GM18498 (cell line): Measurements from ENCODE around the gene SPEF2.

Experiments used
- ATAC-seq: cut with Tn5 transposase; IDR thresholded peaks from one replicate; pipeline ENCODE4 v1.9.1; 2021; ENCODE audit warnings: mild to moderate bottlenecking, moderate library complexity; ENCODE audit not compliant: unreplicated experiment

SPEF2 gene, protein sequence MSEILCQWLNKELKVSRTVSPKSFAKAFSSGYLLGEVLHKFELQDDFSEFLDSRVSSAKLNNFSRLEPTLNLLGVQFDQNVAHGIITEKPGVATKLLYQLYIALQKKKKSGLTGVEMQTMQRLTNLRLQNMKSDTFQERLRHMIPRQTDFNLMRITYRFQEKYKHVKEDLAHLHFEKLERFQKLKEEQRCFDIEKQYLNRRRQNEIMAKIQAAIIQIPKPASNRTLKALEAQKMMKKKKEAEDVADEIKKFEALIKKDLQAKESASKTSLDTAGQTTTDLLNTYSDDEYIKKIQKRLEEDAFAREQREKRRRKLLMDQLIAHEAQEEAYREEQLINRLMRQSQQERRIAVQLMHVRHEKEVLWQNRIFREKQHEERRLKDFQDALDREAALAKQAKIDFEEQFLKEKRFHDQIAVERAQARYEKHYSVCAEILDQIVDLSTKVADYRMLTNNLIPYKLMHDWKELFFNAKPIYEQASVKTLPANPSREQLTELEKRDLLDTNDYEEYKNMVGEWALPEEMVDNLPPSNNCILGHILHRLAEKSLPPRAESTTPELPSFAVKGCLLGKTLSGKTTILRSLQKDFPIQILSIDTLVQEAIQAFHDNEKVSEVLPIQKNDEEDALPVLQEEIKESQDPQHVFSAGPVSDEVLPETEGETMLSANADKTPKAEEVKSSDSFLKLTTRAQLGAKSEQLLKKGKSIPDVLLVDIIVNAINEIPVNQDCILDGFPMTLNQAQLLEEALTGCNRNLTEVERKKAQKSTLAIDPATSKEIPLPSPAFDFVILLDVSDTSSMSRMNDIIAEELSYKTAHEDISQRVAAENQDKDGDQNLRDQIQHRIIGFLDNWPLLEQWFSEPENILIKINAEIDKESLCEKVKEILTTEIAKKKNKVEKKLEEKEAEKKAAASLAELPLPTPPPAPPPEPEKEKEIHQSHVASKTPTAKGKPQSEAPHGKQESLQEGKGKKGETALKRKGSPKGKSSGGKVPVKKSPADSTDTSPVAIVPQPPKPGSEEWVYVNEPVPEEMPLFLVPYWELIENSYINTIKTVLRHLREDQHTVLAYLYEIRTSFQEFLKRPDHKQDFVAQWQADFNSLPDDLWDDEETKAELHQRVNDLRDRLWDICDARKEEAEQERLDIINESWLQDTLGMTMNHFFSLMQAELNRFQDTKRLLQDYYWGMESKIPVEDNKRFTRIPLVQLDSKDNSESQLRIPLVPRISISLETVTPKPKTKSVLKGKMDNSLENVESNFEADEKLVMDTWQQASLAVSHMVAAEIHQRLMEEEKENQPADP (N-terminal part only)

DNA sequence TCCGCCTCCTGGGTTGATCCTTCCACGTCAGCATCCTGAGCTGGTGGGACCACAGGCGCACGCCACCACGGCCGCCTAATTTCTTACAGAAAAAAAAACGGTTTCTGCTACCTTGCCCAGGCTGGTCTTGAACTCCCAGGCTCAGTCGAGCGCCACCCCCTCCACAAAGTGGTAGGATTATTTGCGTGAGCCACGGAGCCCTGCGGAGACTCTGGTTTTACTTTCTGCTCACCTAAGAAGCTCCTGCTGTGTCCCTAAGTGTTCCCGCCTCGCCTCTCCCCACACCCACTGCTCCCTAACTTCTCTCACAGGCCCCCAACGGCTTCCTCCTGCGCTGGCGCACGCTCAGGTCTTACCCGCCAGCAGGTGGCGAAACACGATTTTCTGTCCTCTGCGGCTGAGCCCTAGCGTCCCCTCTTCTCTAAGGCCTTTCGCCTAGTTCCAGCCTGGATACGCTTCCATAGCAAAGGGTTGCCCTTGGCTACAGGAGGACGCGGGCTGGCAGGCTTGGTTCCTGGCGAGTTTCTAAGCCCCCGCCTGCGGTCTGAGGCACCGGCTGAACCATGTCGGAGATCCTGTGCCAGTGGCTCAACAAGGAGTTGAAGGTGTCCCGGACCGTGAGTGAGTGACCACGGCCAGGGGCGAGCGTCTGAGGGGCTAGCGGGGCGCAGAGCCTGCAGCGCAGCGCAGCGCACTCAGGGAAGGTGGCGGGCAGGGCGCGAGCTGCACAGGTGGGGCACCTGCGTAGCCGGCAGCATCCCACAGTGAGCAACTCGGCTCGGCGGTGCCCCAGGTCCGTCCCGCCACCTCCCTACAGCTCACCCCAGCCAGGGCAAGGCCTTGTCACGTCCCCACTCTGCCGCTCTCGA is at the start of gene SPEF2:
Gene SPEF2 (plus strand): TSS at position 429 of the 869 bp plus-strand sequence. CDS start 135 bp downstream, at position 564.
- peak; percentile 84 for ATAC-seq

DNA sequence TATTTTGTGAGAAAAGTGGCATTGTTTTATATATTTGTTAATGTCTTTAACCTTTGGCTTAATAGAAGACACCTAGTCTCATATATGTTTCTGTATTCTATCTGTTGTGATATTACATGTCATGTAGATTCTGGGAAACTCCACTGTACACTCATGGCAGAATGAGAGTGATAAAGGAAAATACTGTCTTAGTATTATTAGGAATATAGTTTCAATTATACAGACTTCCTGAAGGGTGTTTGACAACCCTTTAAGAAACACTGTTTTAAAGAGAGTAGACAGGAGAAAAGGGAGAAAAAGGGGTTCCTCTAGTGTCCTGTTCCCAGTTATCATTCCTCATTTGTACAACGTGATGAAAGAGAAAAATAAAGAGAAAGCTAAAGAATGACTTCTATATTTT is 42.1 kb upstream of the SPEF2 start:
- ATAC-seq, result no peak

DNA sequence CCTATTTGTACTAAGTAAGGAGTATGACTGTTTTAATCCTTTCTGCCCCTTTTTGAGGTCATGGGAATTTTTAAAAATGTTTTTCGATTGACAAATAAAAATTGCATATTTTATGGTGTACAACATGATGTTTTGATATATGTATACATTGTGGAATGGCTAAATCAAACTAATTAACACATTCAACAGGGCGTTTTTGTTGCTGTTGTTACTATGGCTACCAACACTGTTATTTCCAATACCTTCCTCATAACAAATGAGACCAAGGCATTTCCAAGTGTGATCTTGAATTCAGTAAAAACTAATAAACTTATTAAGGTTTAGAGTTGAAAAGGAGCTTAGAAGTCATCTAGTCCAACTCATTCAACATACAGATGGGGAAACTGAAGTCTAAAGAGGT is 30.2 kb upstream of the SPEF2 start:
- no peak for ATAC-seq

DNA sequence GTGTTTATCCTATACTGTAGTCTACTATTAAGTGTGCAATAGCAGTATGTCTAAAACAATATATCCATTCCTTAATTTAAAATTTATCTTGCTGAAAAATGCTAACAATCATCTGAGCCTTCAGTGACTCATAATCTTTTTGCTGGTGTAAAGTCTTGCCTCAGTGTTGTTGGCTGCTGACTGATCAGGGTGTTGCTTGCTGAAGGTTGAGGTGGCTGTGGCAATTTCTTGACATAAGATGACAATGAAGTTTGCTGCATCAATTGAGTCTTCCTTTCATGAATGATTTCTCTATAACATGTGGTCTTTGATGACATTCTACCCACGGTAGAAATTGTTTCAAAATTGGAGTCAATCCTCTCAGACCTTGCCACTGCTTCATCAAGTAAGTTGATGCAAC is 24.3 kb upstream of the SPEF2 start:
- no peak for ATAC-seq

DNA sequence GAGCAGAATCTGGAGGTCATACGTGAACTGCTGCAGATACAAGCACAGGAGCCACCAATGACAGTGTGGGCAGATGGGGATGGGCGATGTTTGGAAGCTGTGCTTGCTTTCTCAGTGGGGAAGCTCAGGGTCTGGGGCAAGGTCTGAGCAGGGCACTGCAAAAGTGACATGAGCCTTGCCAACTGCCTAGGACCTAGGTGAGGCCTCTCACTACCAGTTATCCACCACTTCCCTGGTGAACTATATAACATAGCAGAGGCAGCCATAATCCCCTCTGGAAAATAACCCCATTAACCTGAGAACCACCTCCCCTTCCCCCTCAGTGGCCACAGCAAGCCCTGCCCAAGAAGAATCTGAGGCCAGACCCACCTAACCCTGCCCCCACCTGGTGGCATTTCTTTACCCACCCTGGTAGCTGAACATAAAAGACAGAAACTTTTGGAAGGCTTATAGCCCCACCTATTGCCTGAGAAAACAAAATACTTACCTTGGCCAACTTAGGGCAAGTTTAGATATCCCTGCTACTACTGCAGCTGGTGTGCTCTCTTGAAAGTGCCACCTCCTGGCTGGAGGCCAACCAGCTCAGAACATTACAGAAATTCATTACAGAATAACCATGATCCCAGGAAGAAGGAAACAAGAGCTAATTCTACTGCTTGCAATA is 18.8 kb upstream of the SPEF2 start:
- ATAC-seq, result no peak

DNA sequence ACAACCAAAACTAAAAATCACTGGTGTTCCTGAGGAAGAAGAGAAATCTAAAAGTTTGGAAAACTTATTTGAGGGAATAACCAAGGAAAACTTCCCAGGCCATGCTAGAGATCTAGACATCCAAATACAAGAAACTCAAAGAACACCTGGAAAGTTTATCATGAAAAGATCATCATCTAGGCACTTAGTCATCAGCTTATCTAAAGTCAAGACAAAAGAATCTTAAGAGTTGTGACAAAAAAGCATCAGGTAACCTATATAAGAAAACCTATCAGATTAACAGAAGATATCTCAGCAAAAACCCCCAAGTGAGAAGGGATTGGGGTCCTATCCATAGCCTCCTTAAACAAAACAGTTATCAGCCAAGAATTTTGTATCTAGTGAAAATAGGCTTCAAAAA is 17.1 kb upstream of the SPEF2 start:
- ATAC-seq, result no peak

DNA sequence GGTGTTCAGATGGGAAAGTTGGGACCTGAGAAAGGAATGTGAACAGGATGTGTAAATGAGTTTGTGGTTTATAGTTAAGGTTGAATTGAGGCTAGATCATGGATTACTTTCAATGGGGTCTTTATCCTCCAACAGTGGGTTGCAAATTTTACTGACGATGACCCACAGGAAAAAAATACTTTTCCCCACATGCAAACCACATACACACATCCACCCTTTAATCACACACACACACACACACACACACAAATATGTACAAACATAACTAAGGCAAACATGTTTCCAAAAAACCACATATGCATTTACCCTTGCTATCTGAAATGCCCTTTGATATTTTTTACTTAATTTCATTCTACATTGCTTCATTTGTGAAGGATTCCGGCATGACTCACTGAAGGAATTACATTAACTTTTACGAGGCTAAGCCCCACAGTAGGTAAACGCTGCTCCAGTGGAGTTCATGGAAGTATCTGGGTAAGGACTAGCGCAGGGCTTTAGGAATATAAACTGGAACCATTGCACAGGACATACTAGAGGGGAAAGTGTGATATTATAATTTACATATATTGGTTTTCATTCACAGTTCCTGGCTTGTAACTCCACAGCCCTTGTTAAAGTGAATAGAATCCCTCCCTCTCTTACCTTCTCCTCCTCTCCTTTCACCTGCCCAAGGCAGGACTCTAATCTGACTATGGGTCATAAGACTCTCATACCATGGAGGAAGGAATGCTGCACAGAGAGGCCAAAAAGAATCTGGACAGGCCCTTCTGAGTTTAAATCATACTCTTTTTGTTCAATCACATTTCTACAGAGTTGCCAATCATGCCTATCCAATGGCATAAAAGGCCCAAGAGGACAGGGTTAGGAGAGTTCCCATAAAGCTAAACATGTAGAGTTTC is 8.5 kb upstream of the SPEF2 start:
- no peak for ATAC-seq

DNA sequence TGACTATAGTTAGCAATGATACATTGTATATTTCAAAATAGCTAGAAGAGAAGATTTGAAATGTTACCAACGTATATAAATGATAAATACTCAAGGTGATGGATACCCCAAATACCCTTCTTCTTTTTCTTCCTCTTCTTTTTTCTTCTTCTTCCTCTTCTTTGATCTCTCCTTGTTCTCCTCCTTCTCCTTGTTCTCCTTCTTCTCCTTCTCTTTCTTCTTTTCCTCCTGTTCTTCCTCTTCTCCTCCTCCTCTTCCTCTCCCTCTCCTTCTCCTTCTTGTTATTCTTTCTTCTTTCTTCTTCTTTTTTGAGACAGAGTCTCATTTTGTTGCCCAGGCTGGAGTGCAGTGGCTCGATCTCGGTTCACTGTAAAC is 616 bp upstream of the SPEF2 start:
- ATAC-seq, result no peak

DNA sequence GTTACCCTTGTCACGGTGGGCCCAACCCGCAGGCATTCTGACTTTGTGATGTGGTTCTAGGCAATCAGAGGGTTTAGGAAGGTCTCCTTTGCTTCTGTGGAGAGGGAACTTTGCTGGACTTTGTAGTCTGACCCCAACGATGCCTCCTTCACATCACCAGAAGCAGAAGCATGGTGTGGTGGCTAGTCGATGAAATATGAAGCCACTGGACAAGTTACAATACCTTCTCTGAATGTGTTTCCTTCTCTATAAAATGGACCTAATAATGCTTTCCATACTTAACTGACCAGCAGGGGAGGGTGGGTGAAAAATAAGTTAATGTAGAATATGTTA is 607 bp downstream of the SPEF2 start:
- no peak for ATAC-seq

DNA sequence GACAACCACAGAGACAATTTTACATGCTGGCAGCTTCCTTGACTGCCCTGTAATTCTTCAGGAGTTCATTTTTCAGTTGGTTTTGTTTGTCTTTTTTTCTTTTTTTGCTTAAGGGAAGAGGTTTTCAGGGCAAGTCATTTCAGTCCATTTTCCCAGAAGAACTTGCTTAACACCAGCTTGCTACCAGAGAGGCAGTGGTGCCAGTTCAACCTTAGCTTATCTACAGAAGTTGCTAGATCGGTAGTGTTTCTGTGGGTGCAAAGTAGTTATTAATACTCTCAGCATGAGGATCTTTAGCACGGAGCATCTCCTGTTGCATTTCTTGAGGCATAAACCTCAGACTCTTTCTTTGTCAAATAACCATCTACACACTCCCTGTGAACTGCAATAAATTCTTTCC is 1.1 kb downstream of the SPEF2 start:
- ATAC-seq, result no peak

DNA sequence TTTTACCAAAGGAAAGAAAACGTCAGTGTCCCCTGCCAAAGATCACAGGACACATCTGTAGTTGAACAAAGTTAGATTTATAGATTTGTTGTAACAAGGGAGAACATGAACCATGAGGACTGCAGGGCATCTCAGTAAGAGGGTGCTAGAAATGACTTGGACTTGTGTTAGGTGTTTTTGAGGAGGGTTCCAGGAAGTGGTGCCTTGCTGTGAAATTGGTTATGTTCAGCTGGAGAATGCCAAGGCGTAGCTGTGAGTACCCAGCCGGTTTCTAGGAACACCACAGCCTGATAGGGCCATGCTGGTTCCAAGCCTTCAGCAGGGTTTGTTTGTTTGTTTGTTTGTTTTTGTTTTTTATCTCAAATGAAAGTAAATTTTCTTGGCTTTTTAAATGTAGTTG is 5.3 kb downstream of the SPEF2 start:
- no peak for ATAC-seq

DNA sequence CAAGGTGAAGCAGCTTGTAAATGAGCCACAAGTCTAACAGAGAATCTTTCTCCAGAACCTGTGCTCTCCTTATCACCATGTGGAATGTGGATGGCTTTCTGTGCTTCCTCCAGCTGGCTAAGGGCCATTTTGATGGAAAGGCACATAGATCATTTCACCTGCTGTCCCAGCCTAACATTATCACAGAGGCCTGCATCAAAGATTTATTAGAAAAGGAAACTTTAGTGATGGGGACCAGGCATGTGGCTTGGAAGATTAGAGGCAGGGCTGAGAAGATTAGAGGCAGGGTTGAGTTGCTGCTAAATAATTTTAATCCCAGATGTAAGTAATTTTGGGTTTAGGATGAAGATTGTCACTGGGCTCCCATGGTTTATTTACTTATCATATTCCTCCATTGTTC is 6.3 kb downstream of the SPEF2 start:
- no peak for ATAC-seq

DNA sequence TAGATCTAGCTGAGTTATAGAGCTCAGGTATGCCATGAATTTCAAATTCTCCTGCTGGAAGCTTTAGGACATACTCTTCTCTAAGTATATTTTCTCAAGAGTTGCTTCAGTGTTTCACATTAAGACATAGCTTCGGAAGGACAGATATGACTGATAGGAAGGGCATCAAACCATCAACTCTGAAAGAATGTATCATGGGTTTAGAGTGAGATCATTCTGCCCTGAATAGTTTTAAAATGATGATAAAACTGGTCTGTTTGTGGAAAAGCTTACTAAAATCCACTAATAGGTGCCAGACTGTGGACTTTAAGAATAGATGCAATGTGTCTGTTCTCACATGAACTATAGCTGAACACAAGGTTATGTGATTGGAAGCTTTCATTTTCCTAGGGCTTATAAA is 8.4 kb downstream of the SPEF2 start:
- no peak for ATAC-seq

DNA sequence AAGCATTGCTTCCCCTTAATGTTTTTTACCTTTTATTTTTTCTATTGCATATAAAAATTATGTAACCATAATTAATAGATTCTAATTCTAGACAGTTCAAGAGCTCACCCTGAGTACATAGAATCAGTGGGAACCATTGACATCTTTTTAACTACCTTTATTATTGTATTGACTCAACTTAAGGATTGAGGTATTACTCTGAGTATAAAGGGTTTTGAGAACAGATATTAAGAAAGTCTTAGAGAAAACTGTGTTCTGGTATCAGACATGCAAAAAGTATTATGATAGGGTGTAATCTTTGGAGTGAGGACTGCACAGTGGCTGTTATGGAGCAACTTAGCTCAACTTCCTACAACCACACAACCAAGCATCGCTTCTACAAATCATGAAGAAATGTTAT is 8.9 kb downstream of the SPEF2 start:
- ATAC-seq, result no peak

DNA sequence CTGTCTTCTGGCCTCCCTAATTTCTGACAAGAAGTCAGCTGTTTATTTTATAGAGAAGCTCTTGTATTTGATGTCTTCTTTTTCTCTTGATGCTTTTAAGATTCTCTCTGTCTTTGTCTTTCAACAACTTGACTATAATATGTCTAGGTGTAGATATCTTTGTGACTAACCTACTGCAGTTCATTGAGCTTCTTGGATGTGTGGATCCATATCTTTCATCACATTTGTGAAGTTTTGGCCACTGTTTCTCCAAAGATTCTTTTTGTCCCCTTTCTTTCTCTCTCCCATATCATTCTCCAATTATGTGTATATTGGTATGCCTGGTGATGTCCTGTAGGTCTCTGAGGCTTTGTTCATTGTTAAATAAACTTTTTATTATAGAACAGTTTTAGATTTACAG is 16.7 kb downstream of the SPEF2 start:
- ATAC-seq, result no peak

DNA sequence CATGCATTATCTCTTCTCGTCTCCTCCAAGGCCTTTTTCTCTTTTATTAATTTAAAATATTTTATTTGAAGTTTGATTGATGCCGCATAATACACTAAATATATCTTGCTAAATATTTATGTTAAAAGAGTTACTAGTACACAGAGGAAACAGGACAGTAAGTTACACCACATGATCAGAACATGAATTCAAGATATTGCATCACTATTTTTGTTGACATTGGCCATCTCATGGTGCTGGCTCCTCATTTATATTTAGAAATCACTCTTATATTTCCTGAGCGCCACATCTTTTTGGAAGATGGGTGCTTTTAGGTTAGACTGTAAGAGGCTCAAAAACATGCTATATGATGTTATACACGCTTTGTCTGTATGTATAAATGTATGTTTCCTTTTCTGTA is 23.0 kb downstream of the SPEF2 start:
- no peak for ATAC-seq

DNA sequence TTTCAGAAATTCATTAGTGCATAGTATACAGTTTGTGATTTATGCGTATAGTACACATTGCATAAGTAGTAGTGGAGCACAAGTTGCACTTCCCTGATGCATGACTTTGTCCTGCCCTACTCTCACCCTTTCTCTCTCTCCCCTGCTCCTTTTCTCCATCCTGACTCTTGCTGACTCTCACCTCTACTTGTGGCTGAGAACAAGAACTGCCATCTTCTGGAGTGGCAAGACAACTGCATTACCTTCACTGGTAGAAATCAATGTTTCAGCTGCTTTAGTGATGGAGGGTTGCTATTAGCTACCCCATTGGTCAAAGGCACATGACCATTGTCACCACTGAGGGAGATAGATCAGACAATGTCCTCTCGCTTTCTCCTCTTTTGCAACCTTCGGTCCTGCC is 26.9 kb downstream of the SPEF2 start:
- ATAC-seq, result no peak

DNA sequence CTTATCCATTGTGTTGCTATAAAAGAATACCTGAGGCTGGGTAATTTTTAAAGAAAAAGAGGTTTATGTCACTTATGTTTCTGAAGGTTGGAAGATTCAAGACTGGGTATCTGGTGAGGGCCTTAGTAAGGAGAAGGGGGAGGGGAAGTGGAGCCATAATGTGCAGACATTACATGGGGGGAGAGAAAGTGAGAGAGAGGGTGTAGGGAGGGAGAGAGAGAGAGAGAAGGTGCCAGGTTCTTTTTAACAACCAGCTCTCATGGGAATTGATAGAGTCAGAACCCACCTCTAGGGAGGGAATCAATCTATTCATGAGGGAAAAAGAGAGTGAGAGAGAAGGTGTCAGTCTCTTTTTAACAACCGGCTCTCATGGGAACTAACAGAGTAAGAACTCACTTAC is 29.5 kb downstream of the SPEF2 start:
- no peak for ATAC-seq

DNA sequence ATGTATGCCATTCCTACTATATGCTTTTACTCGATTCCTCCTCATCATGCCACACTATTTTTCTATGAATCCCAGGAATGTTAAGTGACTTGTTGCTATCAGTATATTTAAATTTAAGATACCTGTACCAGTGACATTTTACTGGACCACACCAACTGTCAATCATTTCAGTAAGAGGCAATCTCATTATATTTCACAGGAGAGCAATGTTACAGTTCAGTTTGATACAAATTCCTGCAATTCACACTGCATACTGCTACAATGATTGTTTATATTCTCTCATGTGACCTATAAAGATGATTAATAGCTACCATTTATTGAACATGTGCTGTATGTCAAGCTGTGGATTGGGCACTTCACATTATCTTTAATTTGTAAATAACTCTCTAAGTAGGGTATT is 30.0 kb downstream of the SPEF2 start:
- ATAC-seq, result no peak
